Measurements from ENCODE around the gene FAM110D.

Gene FAM110D

DNA sequence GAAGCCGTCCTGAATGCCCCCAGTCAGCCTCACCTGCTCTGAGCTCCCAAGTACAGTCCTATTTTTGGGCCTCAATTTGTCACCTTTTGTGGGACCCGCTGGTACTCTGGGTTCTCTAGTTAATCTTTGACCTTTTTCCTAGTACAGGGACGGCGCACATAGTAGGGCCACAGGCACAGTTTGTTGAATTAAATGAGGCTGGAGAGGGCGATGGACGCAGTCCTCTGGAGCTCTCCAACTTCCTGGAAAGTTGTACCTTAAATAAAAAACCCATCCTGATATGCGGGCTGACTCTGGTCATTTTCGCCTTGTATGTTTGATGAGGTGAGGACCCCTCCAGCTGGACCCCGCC, 4.8 kb downstream of the FAM110D start:
- no peak for DNase-seq (ENCODE audit: low read depth)

DNA sequence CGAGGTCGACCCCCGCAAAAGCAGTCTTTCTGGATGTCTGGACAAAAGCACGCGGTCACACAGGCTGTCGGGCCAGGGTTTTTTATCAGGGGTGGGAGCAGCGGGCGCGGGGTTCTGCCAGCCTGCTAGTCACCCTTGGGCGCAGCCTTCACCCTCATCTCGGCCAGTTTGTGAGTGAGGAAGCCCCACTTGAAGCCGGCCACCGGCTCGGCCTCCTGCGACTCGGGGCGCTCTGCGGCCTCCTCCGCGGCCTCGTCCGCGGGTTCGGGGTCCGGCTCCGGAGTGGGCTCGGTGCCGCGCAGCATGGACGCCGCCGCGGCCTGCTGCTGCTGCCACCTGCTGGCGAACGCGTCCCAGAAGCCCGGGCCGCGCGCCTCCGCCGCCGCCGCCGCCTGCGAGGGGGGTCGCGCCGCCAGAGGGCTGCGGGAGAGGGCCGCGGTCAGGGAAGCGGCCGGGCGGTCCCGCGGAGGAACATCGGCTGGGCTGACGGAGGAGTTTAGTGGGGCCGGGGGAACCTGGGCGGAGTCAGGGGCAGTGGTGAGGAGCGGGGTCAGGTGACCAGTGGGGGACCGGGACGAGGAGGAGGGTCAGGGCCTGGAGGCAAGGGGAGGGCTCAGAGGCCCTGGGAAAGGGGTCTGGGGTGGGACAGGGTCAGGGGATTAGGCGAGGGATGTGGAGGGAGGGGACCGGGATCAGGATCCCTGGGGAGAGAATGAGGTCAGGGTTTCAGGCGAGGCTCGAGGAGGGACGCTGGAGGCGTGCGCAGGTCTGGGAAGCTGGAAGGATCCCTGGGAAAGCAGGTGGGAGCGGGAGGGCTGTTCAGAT, 5.4 kb downstream of the FAM110D start:
- peak; percentile 52 for DNase-seq (ENCODE audit: low read depth)

DNA sequence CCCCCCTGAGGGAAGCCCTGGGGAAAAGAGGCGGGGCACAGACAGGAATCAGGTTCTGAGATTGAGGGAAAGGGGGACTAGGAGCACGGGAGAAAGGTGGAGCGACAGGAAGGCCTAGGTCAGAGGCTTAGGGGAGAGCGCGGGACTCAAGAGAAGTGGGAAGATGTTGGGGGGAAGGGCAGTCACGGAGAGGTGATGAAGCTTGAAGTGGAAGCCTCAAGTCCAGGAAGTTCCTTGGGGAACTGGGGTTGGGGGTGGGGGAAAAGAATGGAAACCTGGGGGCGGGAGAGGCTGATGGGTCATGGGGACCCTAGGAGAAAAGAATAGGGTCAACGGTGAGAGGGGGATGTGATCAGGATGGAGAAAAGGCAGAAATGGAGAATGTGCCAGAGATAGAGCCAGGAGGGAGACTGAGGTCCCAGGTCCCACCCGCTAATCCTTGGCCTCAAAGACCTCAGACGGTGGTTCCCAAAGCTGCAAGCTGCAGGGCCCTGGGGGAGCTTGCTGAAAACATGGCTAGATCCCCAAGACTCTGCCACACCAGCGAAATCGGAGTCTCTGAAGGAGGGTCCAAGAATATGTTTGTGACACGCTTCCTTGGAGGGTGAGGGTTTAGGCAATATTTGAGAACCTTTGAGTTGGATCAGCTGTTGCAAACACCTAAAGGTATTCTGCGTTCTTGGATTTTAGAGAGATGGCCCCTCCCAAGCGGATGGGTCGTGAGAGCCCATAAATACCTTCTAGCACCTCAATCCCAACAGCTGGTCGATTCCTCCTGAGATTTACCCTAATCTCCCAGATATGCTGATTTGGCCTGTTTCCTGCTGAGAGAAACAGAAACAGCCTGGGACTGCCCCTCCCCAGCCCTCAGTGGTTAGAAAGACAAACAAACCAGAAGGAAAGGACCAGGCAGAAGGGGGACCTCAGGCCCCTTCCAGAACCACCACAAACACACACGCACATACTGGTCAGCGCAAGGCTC, 6.3 kb downstream of the FAM110D start:
- DNase-seq (ENCODE audit: low read depth) = no peak

DNA sequence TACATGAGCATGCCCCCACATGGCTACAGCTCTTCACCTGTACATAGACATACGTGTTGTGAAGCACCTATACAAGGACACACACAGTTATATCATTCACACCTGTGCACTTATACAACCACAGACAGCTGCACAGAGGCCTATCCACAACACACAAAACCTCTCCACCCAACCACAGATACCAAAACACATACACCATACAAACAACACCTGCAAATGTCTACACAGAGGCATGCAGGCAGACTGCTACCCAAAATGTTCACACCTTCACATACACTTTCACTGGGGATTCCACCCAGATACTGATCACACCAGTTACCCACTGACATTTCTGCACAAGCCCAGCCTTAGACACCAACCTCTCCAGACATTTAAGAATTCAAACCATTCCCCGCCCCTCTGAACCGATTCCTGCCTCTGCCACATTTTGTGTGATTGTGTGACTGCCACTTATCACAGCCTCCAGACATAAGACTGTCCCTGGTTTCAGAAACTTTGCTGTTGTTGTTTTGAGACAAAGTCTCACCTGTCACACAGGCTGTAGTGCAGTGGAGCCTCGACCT, 7.9 kb downstream of the FAM110D start:
- no peak for DNase-seq (ENCODE audit: low read depth)

- DNase-seq (ENCODE audit: low read depth) = no peak
Observed at GRCh38 chr1:26168410-26169197, 9.7 kb downstream of the FAM110D start, which contains the start of gene C1orf232. TSS of gene C1orf232 (minus strand) at chr1:26168963. CDS start at chr1:26168499, 464 bp downstream.

- DNase-seq (ENCODE audit: low read depth) = no peak
Observed at GRCh38 chr1:26169198-26169554, 10.3 kb downstream of the FAM110D start.

GRCh38 chr1:26169669-26170471, 11.0 kb downstream of the FAM110D start, which contains the start of gene ZNF593:
TSS of gene ZNF593 (plus strand) at chr1:26169908. CDS start at chr1:26169984, 76 bp downstream.
- peak; percentile 72 for DNase-seq (ENCODE audit: low read depth)

- DNase-seq (ENCODE audit: low read depth) = no peak
Observed at GRCh38 chr1:26170472-26170821, 11.6 kb downstream of the FAM110D start.

GRCh38 chr1:26171084-26172072, 12.5 kb downstream of the FAM110D start, which contains the start of gene ZNF593OS:
TSS of gene ZNF593OS (minus strand) at chr1:26171832. CDS start at chr1:26171661, 171 bp downstream.
- no peak for DNase-seq (ENCODE audit: low read depth)

DNA sequence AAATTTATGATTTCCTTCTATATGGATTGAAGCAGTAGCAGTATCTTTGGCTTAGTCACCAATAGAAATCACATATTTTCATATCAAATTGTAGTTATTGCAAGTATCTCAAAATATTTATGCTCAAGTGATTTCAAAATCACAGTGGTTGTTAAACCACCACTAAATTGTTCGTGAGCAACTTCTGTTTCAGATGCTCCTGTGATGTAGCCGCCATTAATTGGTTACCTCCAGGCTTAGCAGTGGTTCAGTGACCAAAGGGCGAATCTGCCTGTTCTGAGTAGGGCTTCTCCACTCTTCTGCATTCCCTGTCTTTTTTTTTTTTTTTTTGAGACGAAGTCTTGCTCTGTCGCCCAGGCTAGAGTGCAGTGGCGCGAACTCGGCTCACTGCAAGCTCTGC, 16.5 kb downstream of the FAM110D start:
- no peak for DNase-seq (ENCODE audit: low read depth)

- DNase-seq (ENCODE audit: low read depth) = no peak
Observed at GRCh38 chr1:26177182-26177684, 18.4 kb downstream of the FAM110D start, which contains the start of gene CNKSR1. TSS of gene CNKSR1 (plus strand) at chr1:26177491. CDS start at chr1:26177548, 57 bp downstream.

DNA sequence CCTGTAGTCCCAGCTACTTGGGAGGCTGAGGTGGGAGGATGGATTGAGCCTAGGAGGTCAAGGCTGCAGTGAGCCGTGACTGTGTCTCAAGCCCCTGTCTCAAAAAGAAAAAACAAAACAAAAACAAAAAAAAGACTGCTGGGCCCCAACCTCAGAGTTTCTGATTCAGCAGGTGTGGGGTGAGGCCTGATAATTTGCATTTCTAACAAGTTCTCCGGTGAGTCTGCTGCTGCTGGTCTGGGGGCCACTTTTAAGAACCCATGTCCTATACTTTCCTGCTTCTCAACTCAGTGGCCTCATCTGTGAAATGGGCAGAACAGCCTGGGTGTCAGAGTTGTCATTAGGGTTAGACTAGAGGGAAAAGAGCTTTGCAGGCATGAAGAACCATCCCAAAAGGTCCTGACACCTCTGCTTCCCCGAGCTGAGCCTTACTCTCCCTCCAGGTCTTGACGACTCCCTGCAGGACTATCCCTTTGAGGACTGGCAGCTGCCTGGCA, 21.2 kb downstream of the FAM110D start:
- no peak for DNase-seq (ENCODE audit: low read depth)

DNA sequence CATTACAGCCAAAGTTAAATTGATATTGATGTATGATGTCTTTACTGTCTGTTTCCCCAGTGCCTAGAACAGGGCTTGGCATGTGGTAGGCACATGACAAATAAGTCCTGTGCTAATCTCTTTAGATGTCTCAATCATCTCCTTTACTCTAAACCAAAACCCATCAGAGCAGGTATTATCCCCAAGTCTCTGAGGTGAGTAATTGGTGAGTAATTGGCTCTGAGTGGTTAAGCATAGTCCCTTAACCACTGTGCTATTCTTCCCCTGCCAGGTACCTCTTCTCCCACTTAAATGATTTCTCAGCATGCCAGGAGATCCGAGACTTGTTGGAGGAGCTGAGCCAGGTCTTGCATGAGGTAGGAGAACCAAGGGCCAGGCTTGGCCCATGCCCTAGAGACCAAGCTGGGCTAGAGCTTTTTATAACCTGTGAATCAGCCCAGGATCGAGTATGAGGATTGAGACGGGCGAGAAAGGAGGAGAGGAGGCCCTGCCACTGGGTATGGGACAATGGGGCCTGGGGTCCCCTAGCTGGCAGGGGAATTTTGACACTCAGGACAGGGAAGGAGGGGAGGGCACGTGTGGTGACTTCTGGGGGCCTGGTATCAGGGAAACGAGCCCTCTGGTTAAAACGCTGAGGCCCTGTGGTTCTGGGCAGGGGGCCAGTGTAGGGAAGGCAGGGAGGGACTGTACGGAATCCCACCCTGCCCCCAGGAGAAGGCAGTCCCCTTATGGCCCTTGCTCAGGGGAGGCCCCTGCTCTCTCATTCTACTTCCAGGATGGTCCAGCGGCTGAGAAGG, 22.9 kb downstream of the FAM110D start:
- DNase-seq (ENCODE audit: low read depth) = no peak

GRCh38 chr1:26182383-26182696, 23.5 kb downstream of the FAM110D start:
- no peak for DNase-seq (ENCODE audit: low read depth)

- no peak for DNase-seq (ENCODE audit: low read depth)
Observed at GRCh38 chr1:26184086-26184485, 25.2 kb downstream of the FAM110D start.

GRCh38 chr1:26184883-26185282, 26.0 kb downstream of the FAM110D start:
- DNase-seq (ENCODE audit: low read depth) = no peak

GRCh38 chr1:26187882-26188281, 29.0 kb downstream of the FAM110D start:
- no peak for DNase-seq (ENCODE audit: low read depth)

GRCh38 chr1:26188477-26188876, 29.6 kb downstream of the FAM110D start:
- no peak for DNase-seq (ENCODE audit: low read depth)
